ENCODE data around the gene ADGRG7. TPM values are rescaled to one million over a fixed set of nuclear protein-coding genes. Genes with fewer than 3 reads are reported as not detected.

ADGRG7 gene
- total RNA-seq, 6 donors from 2014 or later, result not detected

- Histone ChIP-seq H3K4me1 (no peaks in the 10 kb centered on the region), H3K4me3 (no peak overlapping the region), H3K27me3 (no peaks in the 10 kb centered on the region), H3K27ac (no peak overlapping the region), H3K9me3 (no peaks in the 10 kb centered on the region), H3K36me3 (peaks cover 6 to 93% (median 25%) of the 10 kb centered on the region in 4 donors)
- TF ChIP-seq EP300 (IDR thresholded peaks at IDR 0.05) (no peak), POLR2A (IDR thresholded peaks at IDR 0.05) (no peak), CTCF (IDR thresholded peaks at IDR 0.05) (no peak), POLR2AphosphoS5 (IDR thresholded peaks at IDR 0.05) (no peak)
- DNase-seq, result no peak
- no peak for ATAC-seq (ENCODE audit: low FRiP score in 2 of 2)
- 92 to 100% methylated on average over 1 of the region's 1 CpG for WGBS, 2 donors
Measured at GRCh38 chr3:100740207-100740606, 130.8 kb downstream of the ADGRG7 start.

- no peak for ATAC-seq (ENCODE audit: low FRiP score in 2 of 2)
- Histone ChIP-seq H3K9me3 (no peaks in the 10 kb centered on the region), H3K36me3 (peaks cover 6 to 93% (median 22%) of the 10 kb centered on the region in 4 donors)
Measured at GRCh38 chr3:100743535-100743934, 134.1 kb downstream of the ADGRG7 start.

GRCh38 chr3:100744671-100745070 is 135.3 kb downstream of the ADGRG7 start:
- Histone ChIP-seq H3K27me3 (no peaks in the 10 kb centered on the region), H3K9me3 (no peaks in the 10 kb centered on the region), H3K4me3 (no peak overlapping the region), H3K4me1 (no peaks in the 10 kb centered on the region), H3K27ac (no peak overlapping the region), H3K36me3 (peaks cover 3 to 93% (median 28%) of the 10 kb centered on the region in 4 donors)
- DNase-seq (no peak), ATAC-seq (ENCODE audit: low FRiP score in 2 of 2) (no peak)
- TF ChIP-seq POLR2A (IDR thresholded peaks at IDR 0.05), result no peak
- TF ChIP-seq CTCF (IDR thresholded peaks at IDR 0.05), result no peak
- no peak for TF ChIP-seq POLR2AphosphoS5 (IDR thresholded peaks at IDR 0.05)
- no peak for TF ChIP-seq EP300 (IDR thresholded peaks at IDR 0.05)
- 98 to 100% methylated on average over 2 of the region's 2 CpGs for WGBS, 2 donors

More at GRCh38 chr3:100743535-100743934, 134.1 kb downstream of the ADGRG7 start:
- Histone ChIP-seq H3K27me3 (no peaks in the 10 kb centered on the region), H3K4me3 (no peak overlapping the region), H3K4me1 (no peaks in the 10 kb centered on the region), H3K27ac (no peak overlapping the region)
- DNase-seq, result no peak
- WGBS, 2 donors, result 90 to 91% methylated on average over 3 of the region's 3 CpGs
- TF ChIP-seq EP300 (IDR thresholded peaks at IDR 0.05) (no peak), POLR2A (IDR thresholded peaks at IDR 0.05) (no peak), POLR2AphosphoS5 (IDR thresholded peaks at IDR 0.05) (no peak), CTCF (IDR thresholded peaks at IDR 0.05) (no peak)

Small RNA genes lying within 50 kb of the gene (small RNA-seq; reads per million reads assigned to genes)
- 0 reads per million in 4 donors for gene RF00322

Other genes starting within 250 kb of the ADGRG7 start
- gene TOMM70, start 208.5 kb upstream of the ADGRG7 start, total RNA-seq, result 10 to 100 TPM; 14.1 to 38.4 (median 30.2) TPM
- gene LNP1, start 208.1 kb upstream of the ADGRG7 start, total RNA-seq, result 1 to 10 TPM; 1.4 to 5.2 (median 2.1) TPM
- gene TMEM45A, start 117.0 kb upstream of the ADGRG7 start, total RNA-seq, result 10 to 100 TPM in 1 of 6 donors, 1 to 10 TPM in 5; 1.7 to 17.4 (median 5.0) TPM
- gene TFG, start 99.9 kb downstream of the ADGRG7 start, total RNA-seq, result 10 to 100 TPM; 29.6 to 87.4 (median 55.9) TPM